ENCODE measurements around the gene KRT23.

KRT23 gene

GRCh38 chr17:40962059-40962561 lies 24.7 kb upstream of the KRT23 start:
- TF ChIP-seq ZNF292 (tag by site-specific recombination; IDR thresholded peaks at IDR 0.05; ENCODE audit: borderline replicate concordance, low read depth), result no peak
- TF ChIP-seq GLI4 (tag by site-specific recombination; IDR thresholded peaks at IDR 0.05), result no peak
- peak; percentile 87 for TF ChIP-seq SCRT2 (tag by site-specific recombination; IDR thresholded peaks at IDR 0.05)
- TF ChIP-seq ZNF558 (tag by site-specific recombination; IDR thresholded peaks at IDR 0.05), result no peak
- no peak for TF ChIP-seq ZNF624 (tag by site-specific recombination; IDR thresholded peaks at IDR 0.05)
- no peak for TF ChIP-seq HOXC10 (CRISPR knock-in tag; IDR thresholded peaks at IDR 0.05)
- ChIA-PET POLR2A (no interaction called here), CTCF (interaction anchor here (0.5 to 1.6 kb wide), 10 partner anchors 10 to 687 kb away, joined by 3 to 10 read pairs (median 3); no protein-coding TSS in a partner anchor)

GRCh38 chr17:40961591-40961990 lies 24.1 kb upstream of the KRT23 start:
- TF ChIP-seq ZNF169 (tag by site-specific recombination; IDR thresholded peaks at IDR 0.05) (no peak), WT1 (tag by site-specific recombination; IDR thresholded peaks at IDR 0.05) (no peak), ZNF175 (tag by site-specific recombination; IDR thresholded peaks at IDR 0.05) (no peak)
- TF ChIP-seq, protein P1, sequence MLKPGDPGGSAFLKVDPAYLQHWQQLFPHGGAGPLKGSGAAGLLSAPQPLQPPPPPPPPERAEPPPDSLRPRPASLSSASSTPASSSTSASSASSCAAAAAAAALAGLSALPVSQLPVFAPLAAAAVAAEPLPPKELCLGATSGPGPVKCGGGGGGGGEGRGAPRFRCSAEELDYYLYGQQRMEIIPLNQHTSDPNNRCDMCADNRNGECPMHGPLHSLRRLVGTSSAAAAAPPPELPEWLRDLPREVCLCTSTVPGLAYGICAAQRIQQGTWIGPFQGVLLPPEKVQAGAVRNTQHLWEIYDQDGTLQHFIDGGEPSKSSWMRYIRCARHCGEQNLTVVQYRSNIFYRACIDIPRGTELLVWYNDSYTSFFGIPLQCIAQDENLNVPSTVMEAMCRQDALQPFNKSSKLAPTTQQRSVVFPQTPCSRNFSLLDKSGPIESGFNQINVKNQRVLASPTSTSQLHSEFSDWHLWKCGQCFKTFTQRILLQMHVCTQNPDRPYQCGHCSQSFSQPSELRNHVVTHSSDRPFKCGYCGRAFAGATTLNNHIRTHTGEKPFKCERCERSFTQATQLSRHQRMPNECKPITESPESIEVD (tag by site-specific recombination; IDR thresholded peaks at IDR 0.05), result no peak
- Histone ChIP-seq H3K27ac (ENCODE audit: extremely low read depth, low read depth, low read length) (no peak overlapping the region), H3K36me3 (ENCODE audit: control insufficient read depth in 2 of 2, insufficient read depth in 1 of 2, low read length in 2 of 2) (no peaks in the 10 kb centered on the region), H3K4me3 (ENCODE audit: low read depth, low read length) (no peak overlapping the region), H3K9me3 (ENCODE audit: control insufficient read depth, insufficient read depth, low read depth, low read length) (no peaks in the 10 kb centered on the region), H3K4me1 (ENCODE audit: control insufficient read depth, insufficient read depth, low read length) (no peaks in the 10 kb centered on the region)
- CTCF ChIA-PET, result interaction anchor here (0.5 to 1.6 kb wide), 7 partner anchors 9 to 687 kb away, joined by 3 to 10 read pairs (median 3); no protein-coding TSS in a partner anchor
- POLR2A ChIA-PET, result no interaction called here

More at GRCh38 chr17:40962059-40962561, 24.7 kb upstream of the KRT23 start:
- H3K4me1 ChIP-seq (ENCODE audit: control insufficient read depth, insufficient read depth, low read length), result no peaks in the 10 kb centered on the region
- H3K27ac ChIP-seq (ENCODE audit: extremely low read depth, low read depth, low read length), result no peak overlapping the region
- no peaks in the 10 kb centered on the region for H3K9me3 ChIP-seq (ENCODE audit: control insufficient read depth, insufficient read depth, low read depth, low read length)
- no peak overlapping the region for H3K4me3 ChIP-seq (ENCODE audit: low read depth, low read length)
- no peaks in the 10 kb centered on the region for H3K36me3 ChIP-seq (ENCODE audit: control insufficient read depth in 2 of 2, insufficient read depth in 1 of 2, low read length in 2 of 2)

GRCh38 chr17:40960144-40960543 lies 22.7 kb upstream of the KRT23 start:
- Histone ChIP-seq H3K4me1 (ENCODE audit: control insufficient read depth, insufficient read depth, low read length) (no peaks in the 10 kb centered on the region), H3K4me3 (ENCODE audit: low read depth, low read length) (no peak overlapping the region), H3K9me3 (ENCODE audit: control insufficient read depth, insufficient read depth, low read depth, low read length) (no peaks in the 10 kb centered on the region), H3K27ac (ENCODE audit: extremely low read depth, low read depth, low read length) (no peak overlapping the region), H3K36me3 (ENCODE audit: control insufficient read depth in 2 of 2, insufficient read depth in 1 of 2, low read length in 2 of 2) (no peaks in the 10 kb centered on the region)
- ChIA-PET CTCF (interaction anchor here (0.6 to 1.1 kb wide), 2 partner anchors 98 to 103 kb away, joined by 3 read pairs; no protein-coding TSS in a partner anchor), POLR2A (no interaction called here)
- no peak for TF ChIP-seq ZNF37A (tag by site-specific recombination; IDR thresholded peaks at IDR 0.05)
- no peak for TF ChIP-seq ZNF26 (tag by site-specific recombination; IDR thresholded peaks at IDR 0.05)
- no peak for TF ChIP-seq ZNF704 (tag by site-specific recombination; IDR thresholded peaks at IDR 0.05)
- TF ChIP-seq ZNF560 (tag by site-specific recombination; IDR thresholded peaks at IDR 0.05; ENCODE audit: borderline replicate concordance), result no peak
- no peak for TF ChIP-seq ZNF146 (tag by site-specific recombination; IDR thresholded peaks at IDR 0.05)
- TF ChIP-seq ZNF132 (tag by site-specific recombination; IDR thresholded peaks at IDR 0.05; ENCODE audit: borderline replicate concordance), result no peak
- TF ChIP-seq GLI4 (tag by site-specific recombination; IDR thresholded peaks at IDR 0.05), result no peak
- no peak for TF ChIP-seq ZNF48 (tag by site-specific recombination; IDR thresholded peaks at IDR 0.05)
- no peak for TF ChIP-seq BCL6B (tag by site-specific recombination; IDR thresholded peaks at IDR 0.05)
- no peak for TF ChIP-seq ZSCAN30 (tag by site-specific recombination; IDR thresholded peaks at IDR 0.05)
- TF ChIP-seq PRDM2 (tag by site-specific recombination; IDR thresholded peaks at IDR 0.05; ENCODE audit: borderline replicate concordance), result no peak

All from HEK293 (cell line).